K562 (cell line): Measurements from ENCODE around the gene PAPOLB. TPM values are rescaled to one million over a fixed set of nuclear protein-coding genes. Genes with fewer than 3 reads are reported as not detected.

Source experiments
- ATAC-seq: fragments of 200-7000 bp; cut with Tn5 transposase; 3 replicates; pipeline ENCODE4 v1.9.1; 2020; ENCODE audit warnings: moderate library complexity
- BruUV-seq: library from RNA; stranded (reverse); fragments of 400-500 nt; replicated peaks from 2 replicates; lab custom pipeline; 2021; lab: Mats Ljungman, UMichigan
- CTCF ChIA-PET: fragments of 300-600 bp; formaldehyde crosslinking; extraction: SDS; loops from one replicate; lab custom pipeline; 2021; ENCODE audit warnings: low intra/inter-chr PET ratio; lab: Yijun Ruan, JAX
- POLR2A ChIA-PET: fragments of 300-600, 350-650 bp; sonication (Branson Sonifier 250); formaldehyde crosslinking; extraction: SDS; loops from one replicate; lab custom pipeline; 2021; ENCODE audit warnings: antibody characterized with exemption, inconsistent platforms; lab: Yijun Ruan, JAX
- DNase-seq, 4 experiments: peaks; one replicate each; pipeline versions ENCODE4 v3.0.0 to v3.0.0-alpha.2; 2011 to 2018; ENCODE audit warnings: low spot score in 3 of 4, mixed read lengths in 3 of 4; ENCODE audit errors: extremely low read depth in 1 of 4
- FAIRE-seq: peaks from 2 replicates; lab custom pipeline; 2011; peaks lifted over from hg19 to GRCh38; lab: Jason Lieb, UNC
- H2AFZ ChIP-seq: 2 replicates; pipeline ENCODE4 v1.6.0; 2011; ENCODE audit warnings: low read depth, low read length, control low read depth, inconsistent platforms
- H3K27ac ChIP-seq: fragments of 200-600 bp; 3 replicates; pipeline ENCODE4 v1.8.0; 2011; ENCODE audit warnings: low read depth, mild to moderate bottlenecking, control low read depth, inconsistent platforms, low read length, moderate library complexity, mixed read lengths; ENCODE audit errors: extremely low read depth
- H3K27me3 ChIP-seq, 2 experiments: fragments of 300-600 bp in 1 of 2; 2 replicates in 1 of 2; 3 replicates in 1 of 2; pipeline versions ENCODE4 v1.6.0 to v1.8.0; 2011; ENCODE audit warnings: inconsistent platforms in 2 of 2, low read length in 2 of 2, mild to moderate bottlenecking in 1 of 2, mixed read lengths in 1 of 2, moderate library complexity in 1 of 2; ENCODE audit not compliant: control insufficient read depth in 2 of 2, insufficient read depth in 2 of 2
- H3K36me3 ChIP-seq: fragments of 300-600 bp; 3 replicates; pipeline ENCODE4 v1.8.0; 2011; ENCODE audit warnings: mild to moderate bottlenecking, low read length, inconsistent platforms; ENCODE audit not compliant: control insufficient read depth, insufficient read depth
- H3K4me1 ChIP-seq, 2 experiments: fragments of 200-600 bp in 1 of 2; replicated peaks in 1 of 2; 2 replicates in 1 of 2; 3 replicates in 1 of 2; pipeline versions ENCODE4 v1.5.1 to v1.8.0; 2011; ENCODE audit warnings: inconsistent platforms in 2 of 2, low read length in 2 of 2, mild to moderate bottlenecking in 1 of 2, mixed read lengths in 1 of 2, moderate library complexity in 1 of 2; ENCODE audit not compliant: control insufficient read depth in 2 of 2, insufficient read depth in 2 of 2
- H3K4me2 ChIP-seq: 2 replicates; pipeline ENCODE4 v1.6.1; 2011; ENCODE audit warnings: low read length, control low read depth, inconsistent platforms, mixed read lengths; ENCODE audit not compliant: insufficient read depth
- H3K4me3 ChIP-seq: fragments of 200-600 bp; sonication (generic), shearing (Covaris generic); 2 replicates; pipeline ENCODE4 v1.5.1; 2016; ENCODE audit warnings: control low read depth, inconsistent platforms
- H3K79me2 ChIP-seq: fragments of 200-600 bp; 3 replicates; pipeline ENCODE4 v1.8.0; 2011; ENCODE audit warnings: low read length, inconsistent platforms; ENCODE audit not compliant: control insufficient read depth, insufficient read depth
- H3K9ac ChIP-seq, 2 experiments: 2 replicates each; pipeline versions ENCODE4 v1.6.0 to v1.6.1; 2011; ENCODE audit warnings: low read depth in 2 of 2, low read length in 2 of 2, control low read depth in 1 of 2, inconsistent platforms in 1 of 2, mild to moderate bottlenecking in 1 of 2, mixed read lengths in 1 of 2; ENCODE audit not compliant: insufficient read depth in 1 of 2
- H3K9me1 ChIP-seq: one replicate; pipeline ENCODE4 v1.6.0; 2011; ENCODE audit warnings: inconsistent platforms, mild to moderate bottlenecking, low read length, moderate library complexity; ENCODE audit not compliant: control insufficient read depth, insufficient read depth
- H3K9me3 ChIP-seq: replicated peaks from 2 replicates; pipeline ENCODE4 v1.5.1; 2011; ENCODE audit warnings: low read depth, low read length, inconsistent platforms; ENCODE audit not compliant: control insufficient read depth, insufficient read depth
- H4K20me1 ChIP-seq: replicated peaks from 2 replicates; pipeline ENCODE4 v1.6.1; 2011; ENCODE audit warnings: low read length, inconsistent platforms, mixed read lengths; ENCODE audit not compliant: control insufficient read depth, insufficient read depth
- CBFA2T3 ChIP-seq: fragments of 450-650 bp; IDR thresholded peaks from 2 replicates; pipeline ENCODE4 v1.6.1; 2017
- RAD21 ChIP-seq, 2 experiments: fragments of 250-450 bp in 1 of 2; fragments of 450-650 bp in 1 of 2; sonication (Bioruptor Pico) in 1 of 2; formaldehyde crosslinking in 1 of 2; IDR thresholded peaks in 1 of 2; conservative IDR thresholded peaks in 1 of 2; 2 replicates each; pipeline versions ENCODE4 v1.4.0 to v1.8.0; 2020 to 2022; ENCODE audit warnings: mild to moderate bottlenecking in 2 of 2, moderate library complexity in 1 of 2
- SMC3 ChIP-seq: conservative IDR thresholded peaks from 2 replicates; pipeline ENCODE4 v1.6.1; 2011; ENCODE audit warnings: low read depth, low read length, improper control_type of control experiment; ENCODE audit not compliant: insufficient read depth
- TEAD4 ChIP-seq, 2 experiments: sonication (generic) in 1 of 2; formaldehyde crosslinking in 1 of 2; IDR thresholded peaks; 2 replicates each; pipeline versions ENCODE4 v1.6.1 to v1.8.0; 2012 to 2022; ENCODE audit warnings: borderline replicate concordance in 1 of 2, inconsistent platforms in 1 of 2, low read length in 1 of 2, mild to moderate bottlenecking in 1 of 2, missing genetic modification reagents in 1 of 2
- VEZF1 ChIP-seq: fragments of 200-800 bp; sonication (Bioruptor generic); IDR thresholded peaks from 2 replicates; pipeline ENCODE4 v1.6.1; 2017; ENCODE audit warnings: missing genetic modification characterization, missing compliant biosample characterization
- WGBS: fragments of 100-300 bp; shearing (Covaris generic); methylation state at CpG from one replicate; pipeline ENCODE4 v1.1.6; 2016; ENCODE audit warnings: low coverage, mixed read lengths; ENCODE audit not compliant: insufficient coverage; ENCODE audit errors: missing lambda C conversion rate; 5-methylcytosine and 5-hydroxymethylcytosine counted together
- in situ Hi-C: fragments of 300-500 bp; cut with MboI; formaldehyde crosslinking; loops from 4 replicates; pipeline ENCODE4 v1.15.0; 2018; ENCODE audit warnings: inconsistent platforms, mixed read lengths
- intact Hi-C: fragments of 100-400 bp; cut with micrococcal nuclease; formaldehyde crosslinking; loops from 2 replicates; pipeline ENCODE4 v1.14.2; 2022
- polyA plus RNA-seq, 8 experiments: library from polyadenylated mRNA; depleted of rRNA in 4 of 8; stranded (reverse) in 5 of 8; unstranded in 3 of 8; fragments of >200 nt; fragmentation: Nextera tagmentation in 2 of 8; fragmentation: Illumina TruSeq in 1 of 8; extraction: Ambion mirVana in 2 of 8; extraction: Trizol in 1 of 8; gene quantifications; 2 replicates each; pipeline versions ENCODE4 v1.2.1 to v1.2.3, GENCODE V29; 2011 to 2014; ENCODE audit warnings: inconsistent platforms in 1 of 8, missing spikeins in 1 of 8
- total RNA-seq, 7 experiments: library from RNA; depleted of rRNA in 6 of 7; stranded (reverse); fragments of >200 nt in 6 of 7; fragmentation: Illumina TruSeq in 2 of 7; extraction: Trizol in 2 of 7; gene quantifications; 2 replicates each; pipeline versions ENCODE4 v1.2.1 to v1.2.3, GENCODE V29; 2011 to 2021; ENCODE audit warnings: low replicate concordance in 1 of 7
- TF ChIP-seq, protein P1 (sequence below), 3 experiments: IDR thresholded peaks in 2 of 3; conservative IDR thresholded peaks in 1 of 3; 2 replicates each; pipeline ENCODE4 v1.5.1; 2011 to 2012; ENCODE audit warnings: low read length in 3 of 3, mild to moderate bottlenecking in 3 of 3, control low read depth in 2 of 3, improper control_type of control experiment in 1 of 3, inconsistent platforms in 1 of 3, low read depth in 1 of 3, mixed read lengths in 1 of 3, moderate library complexity in 1 of 3; ENCODE audit not compliant: insufficient read depth in 2 of 3
- TF ChIP-seq, protein P2 (sequence below), 2 experiments: fragments of 450-650 bp; formaldehyde crosslinking in 1 of 2; IDR thresholded peaks; 2 replicates each; pipeline versions ENCODE4 v1.4.0 to v1.6.1; 2014 to 2020; ENCODE audit warnings: mild to moderate bottlenecking in 2 of 2, borderline replicate concordance in 1 of 2, low read depth in 1 of 2

The PAPOLB gene
- total and polyA plus RNA-seq, 9 of the 15 experiments (the other 6 are each of a cell fraction or from before 2014, with no cell fraction given): 0.04 to 0.33 (median 0.16) TPM; not detected in 4

DNA sequence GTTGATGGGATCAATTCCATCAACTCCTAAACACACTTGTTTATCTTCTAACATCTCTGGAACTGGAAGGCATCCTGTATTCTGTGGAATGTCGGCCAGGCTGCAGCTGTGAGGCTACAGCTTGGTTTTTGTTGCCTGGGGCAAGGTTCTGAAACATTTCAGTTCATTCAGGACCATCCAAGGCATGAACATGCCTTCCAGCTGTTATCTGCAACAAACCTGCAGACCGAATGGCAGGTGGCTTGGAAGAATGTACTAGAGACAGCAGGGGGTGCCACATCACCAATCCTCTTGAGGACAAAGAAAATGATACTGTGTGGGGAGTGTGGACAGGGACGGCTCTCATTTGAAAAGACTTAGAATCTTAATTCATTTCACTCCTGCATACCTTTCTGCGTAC, 12.4 kb downstream of the PAPOLB start:
- no peaks in the 10 kb centered on the region for H3K9me1 ChIP-seq
- no peaks in the 10 kb centered on the region for H4K20me1 ChIP-seq
- ATAC-seq (peak; percentile 85), FAIRE-seq (peak; percentile 86), DNase-seq (peak; percentile 48 to 69 (median 60))
- no peak overlapping the region for H3K4me3 ChIP-seq
- no peaks in the 10 kb centered on the region for H3K36me3 ChIP-seq
- in situ Hi-C loops: no loop called here
- no peak overlapping the region for H3K4me2 ChIP-seq
- H3K9me3 ChIP-seq: no peaks in the 10 kb centered on the region
- H3K27ac ChIP-seq: no peak overlapping the region
- no TSS peak for BruUV-seq
- no peak overlapping the region for H2AFZ ChIP-seq
- 21% methylated on average over 4 of the region's 4 CpGs for WGBS
- POLR2A ChIA-PET: no interaction called here
- H3K9ac ChIP-seq: no peak overlapping the region
- no peaks in the 10 kb centered on the region for H3K79me2 ChIP-seq
- intact Hi-C loops: loop anchor here (1.0 kb wide), 2 partner anchors 34 to 236 kb away; partner anchors contain the start of gene RADIL
- peaks cover 6 to 7% of the 10 kb centered on the region in 2 experiments; a peak in 3 of 5 replicates for H3K4me1 ChIP-seq
- CTCF ChIA-PET: interaction anchor here (1.5 to 2.2 kb wide), 2 partner anchors 34 to 236 kb away, joined by 10 to 11 read pairs; partner anchors contain the start of gene RADIL
- H3K27me3 ChIP-seq: no peaks in the 10 kb centered on the region
- TF ChIP-seq CBFA2T3 (0 out of 2 replicates have a peak, but pooled peaks have one; percentile 7), TEAD4 (IDR thresholded peaks at IDR 0.05; ENCODE audit: low read length) (peak; percentile 34; the same call in 1 of the 2 replicates), TEAD4 (CRISPR knock-in tag; IDR thresholded peaks at IDR 0.05; ENCODE audit: borderline replicate concordance) (no peak), VEZF1 (CRISPR knock-in tag) (0 out of 2 replicates have a peak, but pooled peaks have one; percentile 13), RAD21 (CRISPR knock-in tag; conservative IDR thresholded peaks at IDR 0.05 in 1 of 2, IDR thresholded peaks at IDR 0.05 in 1 of 2) (peak; percentile 49 to 71), SMC3 (peak; percentile 59)
- TF ChIP-seq, protein P1, sequence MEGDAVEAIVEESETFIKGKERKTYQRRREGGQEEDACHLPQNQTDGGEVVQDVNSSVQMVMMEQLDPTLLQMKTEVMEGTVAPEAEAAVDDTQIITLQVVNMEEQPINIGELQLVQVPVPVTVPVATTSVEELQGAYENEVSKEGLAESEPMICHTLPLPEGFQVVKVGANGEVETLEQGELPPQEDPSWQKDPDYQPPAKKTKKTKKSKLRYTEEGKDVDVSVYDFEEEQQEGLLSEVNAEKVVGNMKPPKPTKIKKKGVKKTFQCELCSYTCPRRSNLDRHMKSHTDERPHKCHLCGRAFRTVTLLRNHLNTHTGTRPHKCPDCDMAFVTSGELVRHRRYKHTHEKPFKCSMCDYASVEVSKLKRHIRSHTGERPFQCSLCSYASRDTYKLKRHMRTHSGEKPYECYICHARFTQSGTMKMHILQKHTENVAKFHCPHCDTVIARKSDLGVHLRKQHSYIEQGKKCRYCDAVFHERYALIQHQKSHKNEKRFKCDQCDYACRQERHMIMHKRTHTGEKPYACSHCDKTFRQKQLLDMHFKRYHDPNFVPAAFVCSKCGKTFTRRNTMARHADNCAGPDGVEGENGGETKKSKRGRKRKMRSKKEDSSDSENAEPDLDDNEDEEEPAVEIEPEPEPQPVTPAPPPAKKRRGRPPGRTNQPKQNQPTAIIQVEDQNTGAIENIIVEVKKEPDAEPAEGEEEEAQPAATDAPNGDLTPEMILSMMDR (IDR thresholded peaks at IDR 0.05 in 2 of 3, conservative IDR thresholded peaks at IDR 0.05 in 1 of 3; ENCODE audit: insufficient read depth in 2 of 3, low read depth in 1 of 3, low read length in 3 of 3): peak; percentile 61 to 77 (median 66)
- TF ChIP-seq, protein P2, sequence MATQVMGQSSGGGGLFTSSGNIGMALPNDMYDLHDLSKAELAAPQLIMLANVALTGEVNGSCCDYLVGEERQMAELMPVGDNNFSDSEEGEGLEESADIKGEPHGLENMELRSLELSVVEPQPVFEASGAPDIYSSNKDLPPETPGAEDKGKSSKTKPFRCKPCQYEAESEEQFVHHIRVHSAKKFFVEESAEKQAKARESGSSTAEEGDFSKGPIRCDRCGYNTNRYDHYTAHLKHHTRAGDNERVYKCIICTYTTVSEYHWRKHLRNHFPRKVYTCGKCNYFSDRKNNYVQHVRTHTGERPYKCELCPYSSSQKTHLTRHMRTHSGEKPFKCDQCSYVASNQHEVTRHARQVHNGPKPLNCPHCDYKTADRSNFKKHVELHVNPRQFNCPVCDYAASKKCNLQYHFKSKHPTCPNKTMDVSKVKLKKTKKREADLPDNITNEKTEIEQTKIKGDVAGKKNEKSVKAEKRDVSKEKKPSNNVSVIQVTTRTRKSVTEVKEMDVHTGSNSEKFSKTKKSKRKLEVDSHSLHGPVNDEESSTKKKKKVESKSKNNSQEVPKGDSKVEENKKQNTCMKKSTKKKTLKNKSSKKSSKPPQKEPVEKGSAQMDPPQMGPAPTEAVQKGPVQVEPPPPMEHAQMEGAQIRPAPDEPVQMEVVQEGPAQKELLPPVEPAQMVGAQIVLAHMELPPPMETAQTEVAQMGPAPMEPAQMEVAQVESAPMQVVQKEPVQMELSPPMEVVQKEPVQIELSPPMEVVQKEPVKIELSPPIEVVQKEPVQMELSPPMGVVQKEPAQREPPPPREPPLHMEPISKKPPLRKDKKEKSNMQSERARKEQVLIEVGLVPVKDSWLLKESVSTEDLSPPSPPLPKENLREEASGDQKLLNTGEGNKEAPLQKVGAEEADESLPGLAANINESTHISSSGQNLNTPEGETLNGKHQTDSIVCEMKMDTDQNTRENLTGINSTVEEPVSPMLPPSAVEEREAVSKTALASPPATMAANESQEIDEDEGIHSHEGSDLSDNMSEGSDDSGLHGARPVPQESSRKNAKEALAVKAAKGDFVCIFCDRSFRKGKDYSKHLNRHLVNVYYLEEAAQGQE (IDR thresholded peaks at IDR 0.05; ENCODE audit: borderline replicate concordance): peak; percentile 67; the same call in 1 of the 2 replicates
- TF ChIP-seq, protein P2 (CRISPR knock-in tag; IDR thresholded peaks at IDR 0.05; ENCODE audit: low read depth): no peak
